NOMO-1 treated with DMSO at 0.1 percent for 48 hours (cell line): Measurements from ENCODE around the gene CDKN2D.

Source experiments
- DNase-seq: peaks from one replicate; lab custom pipeline; 2025; ENCODE audit not compliant: unreplicated experiment; lab: John Stamatoyannopoulos, UW

CDKN2D gene

DNA sequence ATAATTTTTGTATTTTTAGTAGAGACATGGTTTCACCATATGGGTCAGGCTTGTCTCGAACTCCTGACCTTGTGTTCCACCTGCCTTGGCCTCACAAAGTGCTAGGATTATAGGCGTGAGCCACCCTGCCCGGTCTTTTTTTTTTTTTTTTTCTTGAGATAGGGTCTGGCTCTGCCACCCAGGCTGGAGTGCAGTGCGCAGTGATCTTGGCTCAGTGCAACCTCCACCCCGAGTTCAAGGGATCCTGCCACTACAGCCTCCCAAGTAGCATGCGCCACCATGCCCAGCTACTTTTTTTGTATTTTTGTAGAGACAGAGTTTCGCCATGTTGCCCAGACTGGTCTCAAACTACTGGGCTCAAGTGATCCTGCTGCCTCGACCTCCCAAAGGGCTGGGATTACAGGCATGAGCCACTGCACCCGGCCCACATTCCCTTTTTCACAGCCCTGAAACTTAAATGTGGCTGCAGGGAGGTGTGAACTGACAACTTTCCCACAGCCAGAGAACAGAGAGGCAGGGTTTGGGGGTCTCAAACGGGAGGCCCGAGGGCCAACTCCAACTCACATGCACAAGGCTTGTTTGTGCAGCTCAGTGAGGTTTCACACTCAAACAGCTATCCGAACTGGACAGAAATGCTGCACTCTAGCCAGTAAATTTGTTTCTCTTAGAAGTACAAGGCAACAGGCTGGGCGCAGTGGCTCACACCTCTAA lies 47.2 kb downstream of the CDKN2D start:
- DNase-seq, result no peak

DNA sequence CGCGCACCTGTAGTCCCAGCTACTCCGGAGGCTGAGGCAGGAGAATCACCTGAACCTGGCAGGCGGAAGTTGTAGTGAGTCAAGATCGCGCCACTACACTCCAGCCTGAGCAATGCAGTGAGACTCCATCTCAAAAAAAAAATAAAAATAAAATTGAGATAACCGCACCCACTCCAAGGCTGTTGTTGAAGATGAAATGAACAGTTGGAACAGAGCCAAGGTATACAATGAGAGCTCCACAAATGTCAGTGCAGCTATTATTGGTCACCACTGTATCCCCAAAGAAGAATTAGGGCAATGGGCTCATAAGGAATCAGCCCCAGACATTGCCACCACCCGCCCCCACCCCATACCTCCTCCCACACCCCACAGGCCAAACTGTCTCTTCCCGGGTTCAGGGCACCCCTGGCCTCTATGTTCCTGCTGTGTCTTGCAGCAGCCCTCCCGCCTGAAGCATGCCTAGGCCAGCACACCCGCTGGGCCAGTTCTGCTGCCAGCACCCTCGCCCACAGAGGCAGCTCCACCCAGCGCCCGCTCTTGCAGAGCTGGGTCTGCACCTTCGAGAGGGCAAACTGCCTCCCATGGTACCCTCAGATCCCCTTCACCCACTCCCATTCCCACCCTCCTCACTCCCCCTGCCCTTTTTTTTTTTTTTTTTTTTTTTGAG lies 48.0 kb downstream of the CDKN2D start:
- DNase-seq, result no peak

GRCh38 chr19:10519421-10519820 lies 49.4 kb downstream of the CDKN2D start:
- no peak for DNase-seq

DNA sequence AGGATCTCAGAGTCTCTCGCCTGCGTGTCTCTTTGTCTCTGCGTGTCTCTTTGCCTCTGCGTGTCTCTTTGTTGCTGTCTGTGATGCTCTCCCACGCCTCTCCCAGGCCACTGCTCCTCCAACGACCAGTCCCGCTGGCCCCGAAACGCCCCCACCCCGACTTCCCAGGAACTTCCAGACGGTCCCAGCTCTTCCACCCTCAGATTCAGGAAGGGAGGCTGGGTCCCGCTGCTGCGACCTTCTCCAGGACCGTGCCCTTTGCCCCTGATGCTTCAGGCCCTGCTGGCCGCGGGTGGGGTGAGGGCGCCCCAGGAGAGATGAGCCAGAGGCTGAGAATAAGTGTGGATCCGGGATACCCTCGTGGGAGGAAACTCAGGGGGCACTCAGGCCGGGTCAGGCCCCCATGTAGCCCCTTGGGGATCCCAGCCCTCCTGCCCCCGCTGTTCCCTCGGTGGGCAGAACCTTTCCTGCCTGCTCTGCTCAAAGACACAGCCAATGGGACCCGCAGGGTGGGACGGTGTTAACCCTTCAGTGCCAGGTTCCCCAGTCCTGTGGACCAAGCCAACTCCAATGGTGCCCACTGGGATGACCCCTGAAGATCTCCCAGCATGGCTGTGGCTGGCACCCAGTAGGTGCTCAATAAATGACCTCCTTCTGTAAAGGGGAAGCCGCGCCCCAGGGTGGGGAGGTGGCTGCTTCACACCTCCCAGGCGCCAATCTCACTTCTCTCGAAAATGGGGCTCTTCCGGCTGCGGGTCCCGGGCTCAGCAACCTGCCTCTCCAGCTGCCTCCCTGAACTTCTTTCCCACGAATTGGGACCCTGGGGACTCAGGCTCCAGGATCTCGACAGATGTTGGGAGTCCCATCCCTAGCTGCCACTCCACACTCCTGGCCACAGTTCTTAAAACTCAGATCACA lies 50.1 kb downstream of the CDKN2D start:
- DNase-seq, result no peak

- peak; percentile 32 for DNase-seq
Observed at GRCh38 chr19:10517760-10518443, 50.9 kb downstream of the CDKN2D start.

DNA sequence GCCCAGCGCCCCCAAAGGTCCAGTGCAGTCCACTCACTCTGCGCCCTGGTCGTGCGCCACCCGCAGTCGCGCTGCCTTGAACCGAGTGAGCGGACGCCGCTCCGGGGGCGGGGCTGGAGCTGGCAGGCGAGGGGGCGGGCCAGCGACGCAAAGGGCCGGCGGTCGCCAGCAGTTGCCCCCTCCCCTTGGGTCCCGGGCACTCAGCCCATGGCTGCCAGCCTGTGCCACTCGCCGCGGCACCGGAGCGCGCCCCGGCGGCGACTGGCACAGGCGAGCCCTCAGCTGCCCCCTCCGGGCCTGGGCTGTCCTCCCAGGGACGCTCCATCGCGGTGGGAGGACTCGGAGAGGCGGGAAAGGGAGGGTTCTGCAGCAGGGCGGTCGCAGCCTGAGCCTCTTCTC lies 51.4 kb downstream of the CDKN2D start, which contains the start of gene S1PR5:
TSS of gene S1PR5 (minus strand) at position 87 of the 399 bp plus-strand sequence. CDS start 2,436 bp downstream, outside the sequence.
- DNase-seq, result no peak

GRCh38 chr19:10516671-10517286 lies 52.0 kb downstream of the CDKN2D start:
- no peak for DNase-seq
